ENCODE data around the gene PLXNA4.

The PLXNA4 gene

GRCh38 chr7:132149436-132150304 lies 426.6 kb downstream of the PLXNA4 start:
- no peak for DNase-seq (ENCODE audit: low read depth)

GRCh38 chr7:132148876-132149275 lies 427.4 kb downstream of the PLXNA4 start:
- no peak for DNase-seq (ENCODE audit: low read depth)

- no peak for DNase-seq (ENCODE audit: low read depth)
These were observed 430.8 kb downstream of the PLXNA4 start for GRCh38 chr7:132145466-132145865.

- no peak for DNase-seq (ENCODE audit: low read depth)
These were observed 431.2 kb downstream of the PLXNA4 start for GRCh38 chr7:132145063-132145462.

- DNase-seq (ENCODE audit: low read depth), result no peak
These were observed 434.3 kb downstream of the PLXNA4 start for GRCh38 chr7:132142006-132142405.

- DNase-seq (ENCODE audit: low read depth), result no peak
These were observed 435.2 kb downstream of the PLXNA4 start for GRCh38 chr7:132141109-132141508.

GRCh38 chr7:132140341-132140740 lies 435.9 kb downstream of the PLXNA4 start:
- no peak for DNase-seq (ENCODE audit: low read depth)

GRCh38 chr7:132138817-132139216 lies 437.5 kb downstream of the PLXNA4 start:
- DNase-seq (ENCODE audit: low read depth), result no peak

GRCh38 chr7:132137681-132138080 lies 438.6 kb downstream of the PLXNA4 start:
- no peak for DNase-seq (ENCODE audit: low read depth)

- no peak for DNase-seq (ENCODE audit: low read depth)
These were observed 440.4 kb downstream of the PLXNA4 start for GRCh38 chr7:132135746-132136385.

- DNase-seq (ENCODE audit: low read depth), result no peak
These were observed 441.3 kb downstream of the PLXNA4 start for GRCh38 chr7:132134814-132135445.

GRCh38 chr7:132133501-132133900 lies 442.8 kb downstream of the PLXNA4 start:
- no peak for DNase-seq (ENCODE audit: low read depth)

GRCh38 chr7:132131196-132131595 lies 445.1 kb downstream of the PLXNA4 start:
- DNase-seq (ENCODE audit: low read depth), result no peak

GRCh38 chr7:132130497-132130896 lies 445.8 kb downstream of the PLXNA4 start:
- no peak for DNase-seq (ENCODE audit: low read depth)

GRCh38 chr7:132125872-132126595 lies 450.2 kb downstream of the PLXNA4 start:
- no peak for DNase-seq (ENCODE audit: low read depth)

- no peak for DNase-seq (ENCODE audit: low read depth)
These were observed 451.2 kb downstream of the PLXNA4 start for GRCh38 chr7:132125096-132125495.

- no peak for DNase-seq (ENCODE audit: low read depth)
These were observed 451.7 kb downstream of the PLXNA4 start for GRCh38 chr7:132124575-132124974.

- DNase-seq (ENCODE audit: low read depth), result no peak
These were observed 452.5 kb downstream of the PLXNA4 start for GRCh38 chr7:132123773-132124172.

GRCh38 chr7:132122901-132123300 lies 453.4 kb downstream of the PLXNA4 start:
- DNase-seq (ENCODE audit: low read depth), result no peak

- no peak for DNase-seq (ENCODE audit: low read depth)
These were observed 454.3 kb downstream of the PLXNA4 start for GRCh38 chr7:132121987-132122386.

- no peak for DNase-seq (ENCODE audit: low read depth)
These were observed 457.6 kb downstream of the PLXNA4 start for GRCh38 chr7:132118641-132119040.

- no peak for DNase-seq (ENCODE audit: low read depth)
These were observed 458.6 kb downstream of the PLXNA4 start for GRCh38 chr7:132117636-132118035.
